Muscle of arm (tissue), 12 donors: ENCODE results near the gene HIC1. TPM values are rescaled to one million over a fixed set of nuclear protein-coding genes. Genes with fewer than 3 reads are reported as not detected.
A peak's percentile ranks its signal among the peaks of the same experiment; 100 is the strongest.

ENCODE experiments used
- DNase-seq: peaks from one replicate; pipeline ENCODE4 v3.0.0-alpha.2; 2013
- polyA plus RNA-seq, 12 donors: library from polyadenylated mRNA; unstranded; fragments of 120-200 nt; gene quantifications; one replicate each; pipeline ENCODE4 v1.2.1, GENCODE V29; 2013; ENCODE audit not compliant: insufficient read length in 12 of 12

HIC1 gene
- polyA plus RNA-seq, 12 donors, result 16.3 to 77.6 (median 22.9) TPM; not detected in 1

GRCh38 chr17:2071455-2072281 lies 16.8 kb downstream of the HIC1 start:
- DNase-seq, result no peak

- DNase-seq, result no peak
Measured at GRCh38 chr17:2074919-2075318, 20.0 kb downstream of the HIC1 start.

- peak; percentile 75 for DNase-seq
Measured at GRCh38 chr17:2075336-2076086, 20.6 kb downstream of the HIC1 start.

- peak; percentile 64 for DNase-seq
Measured at GRCh38 chr17:2076087-2076984, 21.4 kb downstream of the HIC1 start.

GRCh38 chr17:2077040-2077439 lies 22.1 kb downstream of the HIC1 start:
- no peak for DNase-seq

- DNase-seq, result no peak
Measured at GRCh38 chr17:2081564-2081963, 26.7 kb downstream of the HIC1 start.

- no peak for DNase-seq
Measured at GRCh38 chr17:2082003-2082781, 27.3 kb downstream of the HIC1 start.

GRCh38 chr17:2083613-2084035 lies 28.7 kb downstream of the HIC1 start:
- DNase-seq, result no peak

GRCh38 chr17:2084036-2084765 lies 29.3 kb downstream of the HIC1 start:
- peak; percentile 83 for DNase-seq

GRCh38 chr17:2084766-2085647 lies 30.1 kb downstream of the HIC1 start:
- peak; percentile 88 for DNase-seq

GRCh38 chr17:2085648-2085949 lies 30.7 kb downstream of the HIC1 start:
- peak; percentile 86 for DNase-seq

GRCh38 chr17:2086306-2086705 lies 31.4 kb downstream of the HIC1 start:
- DNase-seq, result no peak

GRCh38 chr17:2087597-2088211 lies 32.8 kb downstream of the HIC1 start:
- peak; percentile 72 for DNase-seq

- peak; percentile 79 for DNase-seq
Measured at GRCh38 chr17:2089021-2089422, 34.1 kb downstream of the HIC1 start.

- DNase-seq, result no peak
Measured at GRCh38 chr17:2090210-2090641, 35.3 kb downstream of the HIC1 start.

GRCh38 chr17:2090804-2091534 lies 36.1 kb downstream of the HIC1 start:
- DNase-seq, result peak; percentile 84

GRCh38 chr17:2092253-2092652 lies 37.4 kb downstream of the HIC1 start:
- no peak for DNase-seq

GRCh38 chr17:2093349-2093748 lies 38.4 kb downstream of the HIC1 start:
- no peak for DNase-seq
